ENCODE results near the gene CCPG1. TPM values are rescaled to one million over a fixed set of nuclear protein-coding genes. Genes with fewer than 3 reads are reported as not detected.

The CCPG1 gene
- polyA plus RNA-seq, 1 of the 3 experiments (the other 2 are of a cell fraction) = 10.5 TPM

- TF ChIP-seq NRF1 (IDR thresholded peaks at IDR 0.05; ENCODE audit: low read depth, low read length) (no peak), POLR2AphosphoS5 (IDR thresholded peaks at IDR 0.05; ENCODE audit: low read depth, low read length) (no peak)
These were observed 45.5 kb downstream of the CCPG1 start (continued) for GRCh38 chr15:55362641-55363040.

GRCh38 chr15:55361048-55361447 lies 47.1 kb downstream of the CCPG1 start:
- Histone ChIP-seq H3K27me3 (ENCODE audit: insufficient read depth) (no peaks in the 10 kb centered on the region), H3K9me3 (no peaks in the 10 kb centered on the region), H3K9me2 (no peaks in the 10 kb centered on the region), H4K20me1 (ENCODE audit: insufficient read depth) (no peaks in the 10 kb centered on the region), H2AFZ (ENCODE audit: low read depth) (no peak overlapping the region), H3K36me3 (replicated peaks in 1 of 2; ENCODE audit: control insufficient read depth in 1 of 2, insufficient read depth in 2 of 2, low read length in 1 of 2) (peaks cover 6 to 14% of the 10 kb centered on the region in 2 experiments), H3K4me2 (no peak overlapping the region), H3K9ac (no peak overlapping the region), H3K27ac (ENCODE audit: low read depth in 2 of 2, low read length in 1 of 2) (no peak overlapping the region), H3F3A (replicated peaks; ENCODE audit: insufficient read depth) (peaks cover 13% of the 10 kb centered on the region), H3K4me3 (ENCODE audit: low read depth in 2 of 2, low read length in 1 of 2) (no peak overlapping the region), H3K79me2 (ENCODE audit: insufficient read depth) (no peaks in the 10 kb centered on the region), H3K4me1 (ENCODE audit: control insufficient read depth in 1 of 2, insufficient read depth in 2 of 2, low read depth in 1 of 2, low read length in 1 of 2) (no peaks in the 10 kb centered on the region; a peak in 1 of 4 replicates)
- no peak for TF ChIP-seq MXI1 (IDR thresholded peaks at IDR 0.05; ENCODE audit: low read depth, low read length)
- TF ChIP-seq FOXJ3 (CRISPR knock-in tag; IDR thresholded peaks at IDR 0.05) = no peak
- TF ChIP-seq NRF1 (IDR thresholded peaks at IDR 0.05; ENCODE audit: low read depth, low read length) = no peak
- no peak for TF ChIP-seq CTCF (IDR thresholded peaks at IDR 0.05)
- no peak for TF ChIP-seq NFIC (IDR thresholded peaks at IDR 0.05; ENCODE audit: borderline replicate concordance)
- no peak for TF ChIP-seq USF2 (IDR thresholded peaks at IDR 0.05; ENCODE audit: borderline replicate concordance, low read depth, low read length)
- no peak for TF ChIP-seq TCF12 (IDR thresholded peaks at IDR 0.05)
- no peak for TF ChIP-seq RXRA (IDR thresholded peaks at IDR 0.05; ENCODE audit: borderline replicate concordance, low read depth)
- TF ChIP-seq EP300 (IDR thresholded peaks at IDR 0.05; ENCODE audit: borderline replicate concordance in 1 of 2, low read depth in 1 of 2, low read length in 1 of 2) = no peak
- TF ChIP-seq RAD21 (IDR thresholded peaks at IDR 0.05; ENCODE audit: low read length) = no peak
- TF ChIP-seq EZH2phosphoT487 (IDR thresholded peaks at IDR 0.05; ENCODE audit: borderline replicate concordance, low read depth) = no peak
- TF ChIP-seq TEAD4 (IDR thresholded peaks at IDR 0.05; ENCODE audit: borderline replicate concordance, insufficient read depth) = no peak
- TF ChIP-seq YY1 (IDR thresholded peaks at IDR 0.05; ENCODE audit: low read depth) = no peak
- no peak for TF ChIP-seq JUND (IDR thresholded peaks at IDR 0.05)
- DNase-seq = no peak
- WGBS (ENCODE audit: low lambda C conversion rate) = 92% methylated on average over 10 of the region's 10 CpGs
- ChIA-PET POLR2A (no interaction called here), CTCF (interaction anchor here (3.7 kb wide), 1 partner anchor 10 kb away, joined by 12 read pairs; no protein-coding TSS in a partner anchor)
